Activated CD4-positive, alpha-beta T cell treated with anti-CD3 and anti-CD28 coated beads for 36 hours (primary cell): ENCODE measurements around the gene ATN1. TPM values are rescaled to one million over a fixed set of nuclear protein-coding genes. Genes with fewer than 3 reads are reported as not detected.

Experiments
- ATAC-seq: fragments of 200-7000 bp; cut with Tn5 transposase; one replicate; pipeline ENCODE4 v1.10.0; 2021; ENCODE audit warnings: mild to moderate bottlenecking, moderate library complexity
- CTCF ChIA-PET: fragments of 350-600 bp; sonication (Branson Sonifier 250); formaldehyde crosslinking; loops from one replicate; lab custom pipeline; 2021; ENCODE audit warnings: antibody characterized with exemption; lab: Charles Lee
- POLR2A ChIA-PET: fragments of 350-600 bp; sonication (Branson Sonifier 250); formaldehyde crosslinking; loops from one replicate; lab custom pipeline; 2021; ENCODE audit warnings: antibody characterized with exemption, inconsistent platforms; lab: Charles Lee
- DNase-seq: peaks from one replicate; pipeline ENCODE4 v3.0.0-alpha.2; 2020
- H3K27ac Mint-ChIP-seq: one replicate; pipeline ENCODE4 v1.8.0; 2021; ENCODE audit warnings: mixed read lengths
- H3K27me3 Mint-ChIP-seq: one replicate; pipeline ENCODE4 v1.8.0; 2021; ENCODE audit warnings: mixed read lengths
- H3K36me3 Mint-ChIP-seq: one replicate; pipeline ENCODE4 v1.8.0; 2021; ENCODE audit warnings: low read depth, mixed read lengths
- H3K4me1 Mint-ChIP-seq: one replicate; pipeline ENCODE4 v1.8.0; 2021; ENCODE audit warnings: mixed read lengths
- H3K4me3 Mint-ChIP-seq: one replicate; pipeline ENCODE4 v1.8.0; 2021; ENCODE audit warnings: mild to moderate bottlenecking, moderate library complexity, mixed read lengths
- H3K9me3 Mint-ChIP-seq: one replicate; pipeline ENCODE4 v1.8.0; 2021; ENCODE audit warnings: low read depth, mixed read lengths
- intact Hi-C, 2 experiments: fragments of 100-400 bp; cut with DNase I in 1 of 2; cut with micrococcal nuclease in 1 of 2; formaldehyde crosslinking; loops; one replicate each; pipeline versions ENCODE4 v1.14.2 to v1.15.1; 2022 to 2024; cut with DNase I, micrococcal nuclease
- total RNA-seq, 2 experiments: library from RNA; stranded (reverse); gene quantifications; one replicate each; pipeline ENCODE4 v1.2.3, GENCODE V29; 2021

Gene ATN1
- total RNA-seq, 2 experiments from 2014 or later = 32.2 to 32.4 TPM

DNA sequence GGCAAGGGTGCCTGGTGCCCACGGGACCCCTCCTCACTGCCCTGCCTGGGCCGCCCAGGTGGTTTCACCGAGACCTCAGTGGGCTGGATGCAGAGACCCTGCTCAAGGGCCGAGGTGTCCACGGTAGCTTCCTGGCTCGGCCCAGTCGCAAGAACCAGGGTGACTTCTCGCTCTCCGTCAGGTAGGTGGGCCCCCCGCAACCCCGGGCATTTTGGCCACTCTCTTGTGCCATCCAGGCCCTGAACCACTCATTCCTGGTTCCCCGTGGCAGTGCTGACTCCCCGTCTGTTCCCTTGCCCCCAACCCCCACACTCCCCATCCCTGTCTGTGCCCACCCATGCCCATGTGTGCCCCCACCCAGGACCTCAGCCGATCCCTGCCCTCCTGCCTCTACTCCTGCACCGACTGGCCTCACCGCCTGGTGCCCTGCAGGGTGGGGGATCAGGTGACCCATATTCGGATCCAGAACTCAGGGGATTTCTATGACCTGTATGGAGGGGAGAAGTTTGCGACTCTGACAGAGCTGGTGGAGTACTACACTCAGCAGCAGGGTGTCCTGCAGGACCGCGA is 23.9 kb downstream of the ATN1 start:
- Mint-ChIP-seq H3K36me3 (peaks cover 54% of the 10 kb centered on the region), H3K9me3 (no peaks in the 10 kb centered on the region), H3K4me3 (peak overlapping the region; percentile 95), H3K4me1 (peaks cover 71% of the 10 kb centered on the region), H3K27ac (peak overlapping the region; percentile 97), H3K27me3 (no peaks in the 10 kb centered on the region)
- DNase-seq = peak; percentile 54
- ChIA-PET CTCF (interaction anchor here (0.6 to 11.3 kb wide), 8 partner anchors 9 to 140 kb away, joined by 3 to 237 read pairs (median 4); no protein-coding TSS in a partner anchor), POLR2A (interaction anchor here (0.5 to 2.2 kb wide), 6 partner anchors 8 to 347 kb away, joined by 3 to 19 read pairs (median 4); partner anchors contain the start of genes C12orf57 and RNU7-1)
- intact Hi-C loops = loop anchor here (5.0 to 10.0 kb wide), 3 partner anchors 344 to 983 kb away; partner anchors contain the start of genes CHD4 (in 1 of the 2), GAPDH (in 1 of the 2) and SLC2A3 (in 1 of the 2)
- peak; percentile 13 for ATAC-seq

DNA sequence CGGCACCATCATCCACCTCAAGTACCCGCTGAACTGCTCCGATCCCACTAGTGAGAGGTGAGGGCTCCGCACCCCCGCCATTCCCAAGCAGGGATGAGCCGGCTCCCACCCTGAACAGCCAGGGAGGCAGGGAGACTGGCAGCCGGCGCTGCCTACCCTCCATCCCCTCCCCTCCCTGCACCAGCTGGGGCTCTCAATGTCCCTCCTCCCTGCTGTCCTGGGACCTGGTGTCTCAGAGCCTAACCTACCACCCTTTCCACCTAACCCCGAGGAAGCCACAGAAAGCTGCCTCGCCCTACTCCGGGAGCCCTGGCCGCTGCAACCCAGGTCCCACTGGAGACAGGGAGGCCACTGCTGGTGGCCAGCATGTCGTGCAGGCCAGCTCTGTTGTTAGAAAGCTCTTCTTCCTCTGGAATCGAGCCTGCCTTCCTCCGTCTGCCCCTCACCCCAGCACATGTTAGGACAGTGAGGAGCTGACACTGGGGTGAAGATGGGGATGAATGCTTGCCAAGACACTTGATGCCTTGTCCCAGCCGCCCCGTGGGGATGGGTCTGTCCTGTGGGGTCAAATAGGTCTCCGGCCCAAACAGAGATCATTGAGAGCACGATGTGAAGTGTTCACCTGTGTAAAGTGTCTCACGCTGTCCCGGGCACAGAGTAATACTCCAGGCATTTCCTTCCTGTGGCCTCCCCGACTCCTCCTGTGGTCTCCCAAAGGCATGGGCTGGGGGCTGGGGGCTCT is 24.5 kb downstream of the ATN1 start:
- no peak for ATAC-seq
- peaks cover 57% of the 10 kb centered on the region for H3K36me3 Mint-ChIP-seq
- peak overlapping the region; percentile 97 for H3K27ac Mint-ChIP-seq
- H3K27me3 Mint-ChIP-seq = no peaks in the 10 kb centered on the region
- intact Hi-C loops = loop anchor here (5.0 to 10.0 kb wide), 3 partner anchors 345 to 983 kb away; partner anchors contain the start of genes CHD4 (in 1 of the 2), GAPDH (in 1 of the 2) and SLC2A3 (in 1 of the 2)
- ChIA-PET POLR2A (interaction anchor here (0.5 to 2.2 kb wide), 6 partner anchors 8 to 347 kb away, joined by 3 to 19 read pairs (median 4); partner anchors contain the start of genes C12orf57 and RNU7-1), CTCF (interaction anchor here (0.5 to 11.3 kb wide), 8 partner anchors 10 to 139 kb away, joined by 3 to 237 read pairs (median 4); partner anchors contain the start of gene SPSB2)
- H3K9me3 Mint-ChIP-seq = no peaks in the 10 kb centered on the region
- H3K4me3 Mint-ChIP-seq = peak overlapping the region; percentile 95
- peaks cover 71% of the 10 kb centered on the region for H3K4me1 Mint-ChIP-seq
- DNase-seq = peak; percentile 46

DNA sequence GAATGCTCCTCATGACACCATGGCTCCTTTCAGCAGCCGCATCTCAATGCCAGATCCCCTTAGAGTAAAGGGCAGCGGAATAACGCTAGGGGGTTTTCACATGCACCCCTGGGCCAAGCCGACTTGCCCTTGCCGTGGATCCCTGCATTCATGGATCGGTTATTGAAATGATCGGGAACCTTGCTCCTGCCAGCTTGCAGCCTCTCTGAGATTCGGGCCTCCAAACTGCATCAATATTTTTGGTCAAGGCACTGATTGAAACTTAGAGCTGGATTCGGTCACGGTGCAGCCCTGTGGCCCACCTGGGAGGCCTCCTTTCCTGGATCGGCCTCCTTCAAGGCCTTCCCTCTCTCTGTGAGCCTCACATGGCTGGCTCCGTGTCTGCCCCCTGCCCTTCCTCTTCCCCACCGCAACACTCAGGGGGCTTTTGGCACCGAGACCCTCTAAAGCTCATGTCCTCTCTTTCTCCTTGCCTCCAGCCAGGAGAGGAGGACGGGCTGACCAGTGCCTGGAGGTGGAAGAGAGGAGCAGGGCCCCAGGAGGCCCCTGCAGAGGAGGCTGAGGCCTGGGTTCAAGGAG is 25.2 kb downstream of the ATN1 start:
- H3K4me3 Mint-ChIP-seq = peak overlapping the region; percentile 95
- no peak for ATAC-seq
- H3K4me1 Mint-ChIP-seq = peaks cover 70% of the 10 kb centered on the region
- intact Hi-C loops = loop anchor here (1.0 to 10.0 kb wide), 4 partner anchors 8 to 982 kb away; partner anchors contain the start of genes CHD4 (in 1 of the 2), GAPDH (in 1 of the 2) and SLC2A3 (in 1 of the 2)
- peak; percentile 45 for DNase-seq
- peaks cover 62% of the 10 kb centered on the region for H3K36me3 Mint-ChIP-seq
- H3K27ac Mint-ChIP-seq = peak overlapping the region; percentile 97
- H3K9me3 Mint-ChIP-seq = no peaks in the 10 kb centered on the region
- no peaks in the 10 kb centered on the region for H3K27me3 Mint-ChIP-seq
- CTCF ChIA-PET = interaction anchor here (0.5 to 11.3 kb wide), 9 partner anchors 9 to 138 kb away, joined by 3 to 237 read pairs (median 3); partner anchors contain the start of gene SPSB2
- POLR2A ChIA-PET = interaction anchor here (0.6 to 2.2 kb wide), 4 partner anchors 8 to 255 kb away, joined by 3 to 19 read pairs (median 8); partner anchors contain the start of genes C12orf57 and RNU7-1

DNA sequence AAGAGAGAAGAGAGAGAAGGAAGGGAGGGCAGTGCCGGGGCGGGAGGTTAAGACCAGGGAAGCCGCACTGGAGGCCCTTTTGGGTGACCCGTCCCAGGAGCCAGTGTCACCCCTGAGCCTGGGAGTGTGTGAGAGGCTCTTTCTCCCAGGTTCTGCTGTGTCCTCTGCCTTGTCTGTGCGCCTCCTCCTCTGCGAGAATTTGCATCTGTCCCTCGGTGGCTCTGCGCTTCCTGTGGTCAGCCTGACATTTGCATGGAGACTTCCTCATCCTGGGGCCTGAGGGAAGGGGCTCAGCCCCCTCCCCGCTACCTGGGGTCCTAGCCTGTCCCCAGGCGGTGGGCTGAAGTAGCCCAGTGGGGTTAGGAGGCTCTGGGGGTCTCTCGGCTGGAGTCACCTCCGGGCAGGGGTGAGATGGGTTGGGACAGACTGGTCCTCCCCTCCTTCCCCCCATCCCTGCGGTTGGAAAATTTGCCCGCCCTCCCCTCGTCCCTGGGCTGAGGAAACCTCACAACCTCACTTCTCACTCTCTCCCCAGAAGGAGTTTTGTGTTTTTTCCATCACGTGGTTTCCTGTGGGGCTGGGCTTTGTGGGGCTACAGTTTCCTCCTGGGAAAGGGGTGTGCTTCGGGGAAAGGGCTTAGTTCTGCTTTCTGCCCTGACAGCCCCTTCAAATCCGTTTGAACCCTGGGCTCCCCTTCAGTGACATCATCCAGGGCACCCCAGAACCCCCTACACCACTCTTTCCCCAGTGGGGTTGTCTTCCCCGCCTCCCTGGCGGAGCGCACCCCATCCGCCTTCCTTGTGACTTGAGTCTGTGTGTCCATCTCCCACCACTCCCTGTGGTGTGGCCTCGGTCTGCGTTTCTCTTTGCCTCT is 25.9 kb downstream of the ATN1 start:
- H3K27ac Mint-ChIP-seq = peak overlapping the region; percentile 97
- ChIA-PET CTCF (interaction anchor here (0.8 to 11.3 kb wide), 6 partner anchors 9 to 27 kb away, joined by 3 to 237 read pairs (median 6); no protein-coding TSS in a partner anchor), POLR2A (interaction anchor here (0.8 to 2.2 kb wide), 3 partner anchors 10 to 418 kb away, joined by 4 to 19 read pairs (median 9); partner anchors contain the start of genes C12orf57 and RNU7-1)
- peaks cover 69% of the 10 kb centered on the region for H3K36me3 Mint-ChIP-seq
- H3K9me3 Mint-ChIP-seq = no peaks in the 10 kb centered on the region
- H3K4me3 Mint-ChIP-seq = peak overlapping the region; percentile 95
- DNase-seq (peak; percentile 87), ATAC-seq (peak; percentile 33)
- peaks cover 70% of the 10 kb centered on the region for H3K4me1 Mint-ChIP-seq
- no peaks in the 10 kb centered on the region for H3K27me3 Mint-ChIP-seq
- intact Hi-C loops = loop anchor here (1.0 to 10.0 kb wide), 4 partner anchors 8 to 981 kb away; partner anchors contain the start of genes CHD4 (in 1 of the 2), GAPDH (in 1 of the 2) and SLC2A3 (in 1 of the 2)

DNA sequence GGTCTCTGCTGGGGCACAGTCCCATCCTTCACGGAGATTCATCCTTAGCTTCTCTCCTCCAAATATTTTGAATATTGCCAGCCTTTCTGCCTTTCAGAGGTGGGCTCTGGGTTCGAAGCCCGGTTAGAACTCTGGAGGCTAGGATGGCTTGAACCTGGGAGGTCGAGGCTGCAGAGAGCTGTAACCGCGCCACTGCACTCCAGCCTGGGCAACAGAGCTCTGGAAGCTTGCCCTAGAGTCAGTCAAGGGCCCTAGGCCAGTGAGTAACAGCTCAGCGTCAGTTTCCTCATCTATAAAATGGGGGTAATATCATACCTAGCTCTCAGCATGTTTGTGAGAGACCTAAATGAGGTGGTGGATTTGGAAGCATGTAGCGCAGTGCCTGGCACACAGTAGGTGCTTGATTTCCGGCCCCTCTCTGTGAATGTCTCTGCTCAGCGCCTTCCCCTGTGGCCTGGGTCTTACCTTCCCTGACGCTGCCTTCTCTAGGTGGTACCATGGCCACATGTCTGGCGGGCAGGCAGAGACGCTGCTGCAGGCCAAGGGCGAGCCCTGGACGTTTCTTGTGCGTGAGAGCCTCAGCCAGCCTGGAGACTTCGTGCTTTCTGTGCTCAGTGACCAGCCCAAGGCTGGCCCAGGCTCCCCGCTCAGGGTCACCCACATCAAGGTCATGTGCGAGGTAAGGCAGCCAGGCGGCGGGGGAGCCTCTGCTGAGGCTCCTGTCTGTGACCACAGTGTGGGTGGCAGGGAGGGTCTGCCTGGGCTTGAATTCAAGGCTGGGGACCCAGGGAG is 26.8 kb downstream of the ATN1 start:
- CTCF ChIA-PET = interaction anchor here (1.0 to 2.2 kb wide), 3 partner anchors 10 to 17 kb away, joined by 4 to 12 read pairs (median 5); no protein-coding TSS in a partner anchor
- no peak for ATAC-seq
- peaks cover 70% of the 10 kb centered on the region for H3K4me1 Mint-ChIP-seq
- intact Hi-C loops = loop anchor here (5.0 to 10.0 kb wide), 3 partner anchors 347 to 980 kb away; partner anchors contain the start of genes CHD4 (in 1 of the 2), GAPDH (in 1 of the 2) and SLC2A3 (in 1 of the 2)
- H3K27me3 Mint-ChIP-seq = no peaks in the 10 kb centered on the region
- H3K9me3 Mint-ChIP-seq = no peaks in the 10 kb centered on the region
- peak overlapping the region; percentile 97 for H3K27ac Mint-ChIP-seq
- H3K36me3 Mint-ChIP-seq = peaks cover 78% of the 10 kb centered on the region
- peak overlapping the region; percentile 95 for H3K4me3 Mint-ChIP-seq
- DNase-seq = no peak
- POLR2A ChIA-PET = interaction anchor here (0.6 to 8.1 kb wide), 4 partner anchors 9 to 419 kb away, joined by 3 to 142 read pairs (median 6); partner anchors contain the start of genes C12orf57 and RNU7-1

DNA sequence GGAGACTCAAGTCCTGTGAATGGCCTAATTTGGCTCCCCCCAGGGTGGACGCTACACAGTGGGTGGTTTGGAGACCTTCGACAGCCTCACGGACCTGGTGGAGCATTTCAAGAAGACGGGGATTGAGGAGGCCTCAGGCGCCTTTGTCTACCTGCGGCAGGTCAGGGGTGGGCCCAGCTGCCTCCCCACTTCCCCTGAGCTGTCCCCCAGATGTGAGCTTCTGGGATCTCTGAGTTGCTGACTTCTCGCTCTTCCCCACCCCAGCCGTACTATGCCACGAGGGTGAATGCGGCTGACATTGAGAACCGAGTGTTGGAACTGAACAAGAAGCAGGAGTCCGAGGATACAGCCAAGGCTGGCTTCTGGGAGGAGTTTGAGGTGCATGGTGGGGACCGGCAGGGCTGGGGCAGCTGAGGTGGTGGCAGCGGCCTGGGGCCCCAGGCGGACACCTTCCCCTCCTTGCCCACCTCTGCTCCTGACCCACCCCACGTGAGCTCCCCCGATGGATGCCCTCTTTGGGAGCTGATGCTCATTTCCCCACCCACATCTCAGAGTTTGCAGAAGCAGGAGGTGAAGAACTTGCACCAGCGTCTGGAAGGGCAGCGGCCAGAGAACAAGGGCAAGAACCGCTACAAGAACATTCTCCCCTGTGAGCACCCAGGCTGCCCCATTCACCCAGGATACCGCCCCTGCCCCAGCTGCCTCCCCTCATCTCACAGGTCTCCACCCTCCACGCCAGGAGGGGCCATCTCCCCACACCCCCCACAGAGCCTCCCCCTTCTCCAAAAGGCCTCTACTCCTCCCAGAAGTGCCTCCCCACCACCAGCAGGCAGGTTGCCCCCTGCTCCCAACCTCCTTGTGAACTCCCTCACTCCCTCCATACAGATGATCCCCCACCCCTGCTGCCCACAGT is 27.6 kb downstream of the ATN1 start:
- Mint-ChIP-seq H3K4me3 (peak overlapping the region; percentile 95), H3K9me3 (no peaks in the 10 kb centered on the region), H3K36me3 (peaks cover 86% of the 10 kb centered on the region), H3K4me1 (peaks cover 70% of the 10 kb centered on the region), H3K27ac (peak overlapping the region; percentile 97), H3K27me3 (no peaks in the 10 kb centered on the region)
- ChIA-PET CTCF (interaction anchor here (0.6 to 2.2 kb wide), 6 partner anchors 9 to 176 kb away, joined by 3 to 12 read pairs (median 4); partner anchors contain the start of genes C12orf57 and RNU7-1), POLR2A (interaction anchor here (0.6 to 8.1 kb wide), 2 partner anchors 10 to 153 kb away, joined by 3 to 142 read pairs; partner anchors contain the start of genes C12orf57 and RNU7-1)
- no peak for DNase-seq
- intact Hi-C loops = loop anchor here in 1 of 2 experiments (10.0 kb wide), 1 partner anchor 979 kb away; the partner anchor contains the start of gene SLC2A3
- no peak for ATAC-seq

DNA sequence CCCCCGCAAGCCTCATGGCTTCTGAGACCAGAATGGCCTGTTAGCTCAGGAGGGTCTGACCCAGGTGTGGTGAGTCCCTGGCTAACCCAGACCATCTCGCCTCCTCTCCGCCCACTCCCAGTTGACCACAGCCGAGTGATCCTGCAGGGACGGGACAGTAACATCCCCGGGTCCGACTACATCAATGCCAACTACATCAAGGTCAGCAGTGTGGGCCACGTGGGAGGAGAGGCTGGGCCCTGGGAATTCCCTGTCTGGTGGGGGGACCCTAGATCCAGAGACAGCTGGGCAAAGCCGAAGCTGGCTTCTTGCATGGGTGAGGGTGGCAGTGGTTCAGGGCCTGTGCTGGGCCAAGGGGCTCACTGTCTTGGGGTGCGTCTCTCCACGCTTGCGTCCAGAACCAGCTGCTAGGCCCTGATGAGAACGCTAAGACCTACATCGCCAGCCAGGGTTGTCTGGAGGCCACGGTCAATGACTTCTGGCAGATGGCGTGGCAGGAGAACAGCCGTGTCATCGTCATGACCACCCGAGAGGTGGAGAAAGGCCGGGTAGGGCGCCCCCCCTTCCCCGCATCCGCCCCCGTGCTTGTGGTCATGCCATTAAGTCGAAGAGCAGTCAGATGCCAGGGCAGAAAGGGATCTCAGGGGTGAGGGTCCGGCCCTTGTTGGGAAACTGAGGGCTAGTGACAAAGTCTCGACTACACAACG is 28.4 kb downstream of the ATN1 start:
- Mint-ChIP-seq H3K4me1 (peaks cover 71% of the 10 kb centered on the region), H3K27ac (peak overlapping the region; percentile 97), H3K4me3 (peak overlapping the region; percentile 95), H3K27me3 (no peaks in the 10 kb centered on the region), H3K9me3 (no peaks in the 10 kb centered on the region), H3K36me3 (peaks cover 94% of the 10 kb centered on the region)
- no peak for ATAC-seq
- intact Hi-C loops = loop anchor here in 1 of 2 experiments (10.0 kb wide), 1 partner anchor 979 kb away; the partner anchor contains the start of gene SLC2A3
- ChIA-PET POLR2A (interaction anchor here (8.1 kb wide), 1 partner anchor 10 kb away, joined by 142 read pairs; the partner anchor contains the start of genes C12orf57 and RNU7-1), CTCF (interaction anchor here (0.6 to 2.2 kb wide), 11 partner anchors 8 to 177 kb away, joined by 3 to 12 read pairs (median 4); partner anchors contain the start of genes C12orf57 and RNU7-1)
- peak; percentile 34 for DNase-seq
